ENCODE results near the gene KIF3B.
"Not testable (repeated sequence)": the region's sequence is repeated elsewhere in the genome, so short reads cannot be mapped to it uniquely, and the experiment has no call there.

The KIF3B gene

GRCh38 chr20:32380745-32381144, 103.3 kb downstream of the KIF3B start:
- H3K9me3 ChIP-seq (replicated peaks; ENCODE audit: low read length) = no peaks in the 10 kb centered on the region
- no peak overlapping the region for H3K4me2 ChIP-seq (ENCODE audit: low read length)
- no peaks in the 10 kb centered on the region for H3K27me3 ChIP-seq (ENCODE audit: control insufficient read depth, insufficient read depth, low read length)
- H3K4me3 ChIP-seq (ENCODE audit: low read length) = no peak overlapping the region
- no peak overlapping the region for H3K9ac ChIP-seq (ENCODE audit: low read depth, low read length)
- peaks cover 13% of the 10 kb centered on the region for H3K36me3 ChIP-seq (ENCODE audit: insufficient read depth, low read length)
- H3K4me1 ChIP-seq (ENCODE audit: control insufficient read depth, insufficient read depth, low read length) = peaks cover 16% of the 10 kb centered on the region

- Histone ChIP-seq H3K4me1 (ENCODE audit: control insufficient read depth, insufficient read depth, low read length) (peaks cover 24% of the 10 kb centered on the region), H3K9me3 (replicated peaks; ENCODE audit: low read length) (no peaks in the 10 kb centered on the region), H3K27me3 (ENCODE audit: control insufficient read depth, insufficient read depth, low read length) (no peaks in the 10 kb centered on the region), H3K9ac (ENCODE audit: low read depth, low read length) (no peak overlapping the region), H3K36me3 (ENCODE audit: insufficient read depth, low read length) (peaks cover 13% of the 10 kb centered on the region), H3K4me3 (ENCODE audit: low read length) (no peak overlapping the region), H3K4me2 (ENCODE audit: low read length) (no peak overlapping the region)
Observed at GRCh38 chr20:32382102-32382950, 104.9 kb downstream of the KIF3B start.

- Histone ChIP-seq H3K36me3 (ENCODE audit: insufficient read depth, low read length) (peaks cover 15% of the 10 kb centered on the region), H3K4me1 (ENCODE audit: control insufficient read depth, insufficient read depth, low read length) (peaks cover 20% of the 10 kb centered on the region)
- not testable (repeated sequence) for H3K4me2 ChIP-seq (ENCODE audit: low read length); H3K27me3 ChIP-seq (ENCODE audit: control insufficient read depth, insufficient read depth, low read length); H3K9me3 ChIP-seq (replicated peaks; ENCODE audit: low read length); H3K9ac ChIP-seq (ENCODE audit: low read depth, low read length); H3K4me3 ChIP-seq (ENCODE audit: low read length)
Observed at GRCh38 chr20:32383441-32383840, 106.0 kb downstream of the KIF3B start.

Data from skeletal muscle satellite cell (primary cell).